BJ (cell line): ENCODE measurements around the gene CBX2. TPM values are rescaled to one million over a fixed set of nuclear protein-coding genes. Genes with fewer than 3 reads are reported as not detected.

Experiments
- CTCF ChIA-PET: fragments of 350-600 bp; formaldehyde crosslinking; extraction: SDS; loops from one replicate; lab custom pipeline; 2021; ENCODE audit warnings: antibody characterized with exemption, inconsistent platforms; lab: Yijun Ruan, JAX
- POLR2A ChIA-PET: fragments of 300-600 bp; sonication (Branson Sonifier 250); formaldehyde crosslinking; extraction: SDS; loops from one replicate; lab custom pipeline; 2021; ENCODE audit warnings: antibody characterized with exemption; lab: Charles Lee
- DNase-seq: peaks from one replicate; pipeline ENCODE4 v3.0.0-alpha.2; 2011; ENCODE audit warnings: low read depth
- H3K27me3 ChIP-seq: 2 replicates; pipeline ENCODE4 v1.6.0; 2011; ENCODE audit warnings: low read length; ENCODE audit not compliant: control insufficient read depth, insufficient read depth
- H3K36me3 ChIP-seq: 2 replicates; pipeline ENCODE4 v1.5.1; 2011; ENCODE audit warnings: low read length; ENCODE audit not compliant: control insufficient read depth, insufficient read depth
- H3K4me3 ChIP-seq: 2 replicates; pipeline ENCODE4 v1.5.1; 2011; ENCODE audit warnings: low read depth, mild to moderate bottlenecking, control low read depth, low read length
- polyA plus RNA-seq: library from polyadenylated mRNA; depleted of rRNA; stranded (reverse); fragments of >200 nt; gene quantifications from 2 replicates; pipeline ENCODE4 v1.2.3, GENCODE V29; 2011
- TF ChIP-seq, protein P1 (sequence below): IDR thresholded peaks from 2 replicates; pipeline ENCODE4 v1.5.1; 2011; ENCODE audit warnings: low read depth, mild to moderate bottlenecking, control low read depth, inconsistent platforms, low read length, moderate library complexity; ENCODE audit not compliant: insufficient read depth

Gene CBX2
- polyA plus RNA-seq, 1 experiment = 1.5 TPM

GRCh38 chr17:79826841-79827578, 49.1 kb downstream of the CBX2 start:
- ChIA-PET CTCF (interaction anchor here (1.3 to 2.0 kb wide), 3 partner anchors 10 to 17 kb away, joined by 4 to 8 read pairs (median 4); no protein-coding TSS in a partner anchor), POLR2A (interaction anchor here (0.7 kb wide), 1 partner anchor 9 kb away, joined by 4 read pairs; no protein-coding TSS in a partner anchor)
- TF ChIP-seq, protein P1, sequence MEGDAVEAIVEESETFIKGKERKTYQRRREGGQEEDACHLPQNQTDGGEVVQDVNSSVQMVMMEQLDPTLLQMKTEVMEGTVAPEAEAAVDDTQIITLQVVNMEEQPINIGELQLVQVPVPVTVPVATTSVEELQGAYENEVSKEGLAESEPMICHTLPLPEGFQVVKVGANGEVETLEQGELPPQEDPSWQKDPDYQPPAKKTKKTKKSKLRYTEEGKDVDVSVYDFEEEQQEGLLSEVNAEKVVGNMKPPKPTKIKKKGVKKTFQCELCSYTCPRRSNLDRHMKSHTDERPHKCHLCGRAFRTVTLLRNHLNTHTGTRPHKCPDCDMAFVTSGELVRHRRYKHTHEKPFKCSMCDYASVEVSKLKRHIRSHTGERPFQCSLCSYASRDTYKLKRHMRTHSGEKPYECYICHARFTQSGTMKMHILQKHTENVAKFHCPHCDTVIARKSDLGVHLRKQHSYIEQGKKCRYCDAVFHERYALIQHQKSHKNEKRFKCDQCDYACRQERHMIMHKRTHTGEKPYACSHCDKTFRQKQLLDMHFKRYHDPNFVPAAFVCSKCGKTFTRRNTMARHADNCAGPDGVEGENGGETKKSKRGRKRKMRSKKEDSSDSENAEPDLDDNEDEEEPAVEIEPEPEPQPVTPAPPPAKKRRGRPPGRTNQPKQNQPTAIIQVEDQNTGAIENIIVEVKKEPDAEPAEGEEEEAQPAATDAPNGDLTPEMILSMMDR = no peak
- Histone ChIP-seq H3K27me3 (peaks cover 3% of the 10 kb centered on the region), H3K36me3 (no peaks in the 10 kb centered on the region), H3K4me3 (no peak overlapping the region)
- no peak for DNase-seq

DNA sequence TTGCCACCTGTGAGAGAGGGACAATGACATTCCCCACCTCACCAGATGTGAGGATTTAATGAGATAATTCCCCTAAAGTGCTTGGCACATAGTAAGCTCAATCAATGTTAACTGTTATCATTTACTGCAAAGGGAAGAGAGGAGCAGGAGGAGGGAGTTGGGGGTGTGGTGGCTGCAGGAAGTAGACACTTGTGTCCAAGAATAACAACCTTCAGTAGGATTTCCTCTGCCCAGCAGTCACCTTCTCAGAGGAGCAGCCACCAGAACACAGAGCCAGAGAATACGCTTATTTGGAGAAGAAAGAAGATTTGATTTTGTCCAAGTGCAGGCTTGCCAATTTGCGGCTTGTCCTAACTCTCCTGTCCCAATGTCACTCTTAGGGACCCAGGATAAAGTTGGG, 51.1 kb downstream of the CBX2 start:
- no peak for DNase-seq
- Histone ChIP-seq H3K4me3 (no peak overlapping the region), H3K27me3 (no peaks in the 10 kb centered on the region; the same call in 1 of the 2 replicates), H3K36me3 (peaks cover 5% of the 10 kb centered on the region)
- TF ChIP-seq, protein P1 = no peak
- CTCF ChIA-PET = interaction anchor here (1.0 to 2.0 kb wide), 3 partner anchors 8 to 39 kb away, joined by 3 to 8 read pairs (median 6); no protein-coding TSS in a partner anchor
- POLR2A ChIA-PET = no interaction called here

GRCh38 chr17:79829457-79829856, 51.5 kb downstream of the CBX2 start:
- CTCF ChIA-PET = interaction anchor here (1.0 to 1.8 kb wide), 2 partner anchors 18 to 40 kb away, joined by 3 to 6 read pairs; no protein-coding TSS in a partner anchor
- Histone ChIP-seq H3K36me3 (peaks cover 7% of the 10 kb centered on the region), H3K4me3 (no peak overlapping the region), H3K27me3 (no peaks in the 10 kb centered on the region; the same call in 1 of the 2 replicates)
- DNase-seq = no peak
- TF ChIP-seq, protein P1 = no peak
- POLR2A ChIA-PET = no interaction called here

GRCh38 chr17:79830303-79830702, 52.4 kb downstream of the CBX2 start:
- Histone ChIP-seq H3K36me3 (peaks cover 14% of the 10 kb centered on the region), H3K27me3 (no peaks in the 10 kb centered on the region; the same call in 1 of the 2 replicates), H3K4me3 (no peak overlapping the region)
- TF ChIP-seq, protein P1 = no peak
- DNase-seq = no peak
- CTCF ChIA-PET = interaction anchor here (1.8 kb wide), 1 partner anchor 9 kb away, joined by 4 read pairs; no protein-coding TSS in a partner anchor
- POLR2A ChIA-PET = no interaction called here

GRCh38 chr17:79830763-79831264, 52.9 kb downstream of the CBX2 start:
- POLR2A ChIA-PET = no interaction called here
- H3K4me3 ChIP-seq = no peak overlapping the region
- CTCF ChIA-PET = interaction anchor here (1.8 kb wide), 1 partner anchor 9 kb away, joined by 4 read pairs; no protein-coding TSS in a partner anchor
- no peak for DNase-seq
- TF ChIP-seq, protein P1 = no peak
- no peaks in the 10 kb centered on the region; the same call in 1 of the 2 replicates for H3K27me3 ChIP-seq
- H3K36me3 ChIP-seq = peaks cover 17% of the 10 kb centered on the region
